GM12878 (cell line): ENCODE measurements around the gene GATA2. TPM values are rescaled to one million over a fixed set of nuclear protein-coding genes. Genes with fewer than 3 reads are reported as not detected.

ENCODE experiments used
- ATAC-seq: fragments of 200-7000 bp; cut with Tn5 transposase; 3 replicates; pipeline ENCODE4 v1.9.1; 2020; ENCODE audit warnings: mild to moderate bottlenecking, moderate library complexity
- BruUV-seq: library from RNA; stranded (reverse); fragments of 400-500 nt; replicated peaks from 2 replicates; lab custom pipeline; 2021; lab: Mats Ljungman, UMichigan
- CTCF ChIA-PET: fragments of 300-600 bp; sonication (Branson Sonifier 250); formaldehyde crosslinking; extraction: SDS; loops from one replicate; lab custom pipeline; 2021; ENCODE audit warnings: inconsistent platforms; lab: Yijun Ruan, JAX
- POLR2A ChIA-PET: fragments of 350-600 bp; formaldehyde crosslinking; extraction: SDS; loops from one replicate; lab custom pipeline; 2021; ENCODE audit warnings: inconsistent platforms; lab: Charles Lee
- RAD21 ChIA-PET: fragments of 300-600 bp; sonication (Branson Sonifier 250); formaldehyde crosslinking; loops from one replicate; lab custom pipeline; 2023; ENCODE audit warnings: antibody characterized with exemption; ENCODE audit not compliant: unreplicated experiment; lab: Charles Lee
- SMC1A ChIA-PET: fragments of 300-600 bp; sonication (Branson Sonifier 250); formaldehyde crosslinking; loops from one replicate; lab custom pipeline; 2023; ENCODE audit not compliant: unreplicated experiment, uncharacterized antibody; lab: Charles Lee
- DNase-seq: peaks from one replicate; pipeline ENCODE4 v3.0.0-alpha.2; 2011; ENCODE audit warnings: low read depth, low spot score
- FAIRE-seq: peaks from 3 replicates; lab custom pipeline; 2011; peaks lifted over from hg19 to GRCh38; lab: Jason Lieb, UNC
- H2AFZ ChIP-seq: 2 replicates; pipeline ENCODE4 v1.6.0; 2011; ENCODE audit warnings: low read depth, low read length, control low read depth; ENCODE audit not compliant: control insufficient read depth
- H3K27ac ChIP-seq: 2 replicates; pipeline ENCODE4 v1.5.1; 2011; ENCODE audit warnings: control low read depth; ENCODE audit not compliant: control insufficient read depth, insufficient read depth
- H3K27me3 ChIP-seq, 2 experiments: replicated peaks in 1 of 2; 2 replicates each; pipeline versions ENCODE4 v1.6.0 to v1.6.1; 2011; ENCODE audit warnings: low read length in 1 of 2; ENCODE audit not compliant: control insufficient read depth in 2 of 2, insufficient read depth in 2 of 2
- H3K36me3 ChIP-seq, 2 experiments: 2 replicates each; pipeline ENCODE4 v1.5.1; 2011; ENCODE audit warnings: low read length in 1 of 2; ENCODE audit not compliant: control insufficient read depth in 2 of 2, insufficient read depth in 2 of 2
- H3K4me1 ChIP-seq: 2 replicates; pipeline ENCODE4 v1.6.1; 2011; ENCODE audit warnings: mild to moderate bottlenecking, low read length, moderate library complexity, mixed read lengths; ENCODE audit not compliant: control insufficient read depth, insufficient read depth
- H3K4me2 ChIP-seq: 2 replicates; pipeline ENCODE4 v1.6.0; 2011; ENCODE audit warnings: control low read depth; ENCODE audit not compliant: control insufficient read depth, insufficient read depth
- H3K4me3 ChIP-seq: fragments of 200-600 bp; sonication (generic); 2 replicates; pipeline ENCODE4 v1.5.1; 2016
- H3K79me2 ChIP-seq: 2 replicates; pipeline ENCODE4 v1.6.0; 2011; ENCODE audit warnings: low read length; ENCODE audit not compliant: control insufficient read depth, insufficient read depth
- H3K9ac ChIP-seq: 2 replicates; pipeline ENCODE4 v1.8.0; 2011; ENCODE audit warnings: low read length, control low read depth, mixed read lengths; ENCODE audit not compliant: control insufficient read depth, insufficient read depth
- H3K9me3 ChIP-seq: replicated peaks from 3 replicates; pipeline ENCODE4 v1.5.1; 2011; ENCODE audit warnings: mild to moderate bottlenecking, low read length; ENCODE audit not compliant: control insufficient read depth, insufficient read depth
- H4K20me1 ChIP-seq: 2 replicates; pipeline ENCODE4 v1.6.0; 2011; ENCODE audit not compliant: control insufficient read depth, insufficient read depth
- ATF7 ChIP-seq: fragments of 450-650 bp; IDR thresholded peaks from 2 replicates; pipeline ENCODE4 v1.6.1; 2016; ENCODE audit warnings: low read depth, mild to moderate bottlenecking
- BHLHE40 ChIP-seq, 2 experiments: fragments of 450-650 bp in 1 of 2; IDR thresholded peaks; 2 replicates each; pipeline ENCODE4 v1.6.1; 2011 to 2017; ENCODE audit warnings: low read depth in 2 of 2, borderline replicate concordance in 1 of 2, improper control_type of control experiment in 1 of 2, low read length in 1 of 2, mild to moderate bottlenecking in 1 of 2
- FOXM1 ChIP-seq: IDR thresholded peaks from 2 replicates; pipeline ENCODE4 v1.6.1; 2012; ENCODE audit warnings: low read depth, mild to moderate bottlenecking, inconsistent platforms, low read length, moderate library complexity
- IKZF1 ChIP-seq: fragments of 450-650 bp; conservative IDR thresholded peaks from 2 replicates; pipeline ENCODE4 v1.6.1; 2017; ENCODE audit warnings: antibody characterized with exemption, mild to moderate bottlenecking
- JUND ChIP-seq: IDR thresholded peaks from 2 replicates; pipeline ENCODE4 v1.6.1; 2012; ENCODE audit warnings: low read depth, mild to moderate bottlenecking, low read length, improper control_type of control experiment, moderate library complexity
- NFIC ChIP-seq: IDR thresholded peaks from 2 replicates; pipeline ENCODE4 v1.6.1; 2012; ENCODE audit warnings: low read depth, mild to moderate bottlenecking, inconsistent platforms, low read length, moderate library complexity
- RB1 ChIP-seq: fragments of 450-650 bp; formaldehyde crosslinking; IDR thresholded peaks from 2 replicates; pipeline ENCODE4 v1.6.1; 2017; ENCODE audit warnings: mild to moderate bottlenecking, borderline replicate concordance
- RUNX3 ChIP-seq: IDR thresholded peaks from 2 replicates; pipeline ENCODE4 v1.6.1; 2012; ENCODE audit warnings: low read length, inconsistent platforms
- SMAD1 ChIP-seq: fragments of 450-650 bp; IDR thresholded peaks from 2 replicates; pipeline ENCODE4 v1.6.1; 2018; ENCODE audit warnings: mild to moderate bottlenecking, low read depth; ENCODE audit not compliant: partially characterized antibody
- STAT1 ChIP-seq: fragments of 450-650 bp; conservative IDR thresholded peaks from 2 replicates; pipeline ENCODE4 v1.6.1; 2014; ENCODE audit warnings: antibody characterized with exemption, mild to moderate bottlenecking
- USF1 ChIP-seq: IDR thresholded peaks from 2 replicates; pipeline ENCODE4 v1.6.1; 2011; ENCODE audit warnings: borderline replicate concordance, low read depth, mild to moderate bottlenecking, moderate library complexity, mixed read lengths, low read length; ENCODE audit not compliant: insufficient read depth; ENCODE audit errors: extremely low read length
- ZBED1 ChIP-seq: IDR thresholded peaks from 2 replicates; pipeline ENCODE4 v1.6.1; 2016; ENCODE audit warnings: borderline replicate concordance
- ZBTB4 ChIP-seq: fragments of 450-650 bp; formaldehyde crosslinking; IDR thresholded peaks from 2 replicates; pipeline ENCODE4 v1.4.0; 2022; ENCODE audit warnings: mild to moderate bottlenecking, moderate library complexity
- WGBS: methylation state at CpG from one replicate; pipeline ENCODE4 v1.1.6; 2016; ENCODE audit warnings: low lambda C conversion rate; ENCODE audit not compliant: insufficient replicate concordance, insufficient coverage; ENCODE audit errors: missing lambda C conversion rate; 5-methylcytosine and 5-hydroxymethylcytosine counted together
- in situ Hi-C: fragments of 300-500 bp; cut with MboI; formaldehyde crosslinking; loops from 9 replicates; pipeline ENCODE4 v1.14.3; 2018; ENCODE audit warnings: mixed read lengths
- intact Hi-C: fragments of 100-400 bp; cut with micrococcal nuclease; formaldehyde crosslinking; loops from one replicate; pipeline ENCODE4 v1.14.2; 2022; ENCODE audit not compliant: unreplicated experiment
- polyA plus RNA-seq, 11 experiments: library from polyadenylated mRNA; depleted of rRNA in 4 of 11; unstranded in 6 of 11; stranded (reverse) in 5 of 11; fragments of >200 nt; fragmentation: Nextera tagmentation in 4 of 11; fragmentation: Illumina TruSeq in 1 of 11; extraction: Ambion mirVana in 4 of 11; extraction: Trizol in 1 of 11; gene quantifications; 1 replicate in 1 of 11; 2 replicates in 10 of 11; pipeline versions ENCODE4 v1.2.1 to v1.2.3, GENCODE V29; 2011 to 2016; ENCODE audit warnings: inconsistent platforms in 2 of 11, missing spikeins in 2 of 11, low read depth in 1 of 11
- total RNA-seq, 4 experiments: library from RNA; depleted of rRNA in 3 of 4; stranded (reverse); fragments of >200 nt in 3 of 4; fragmentation: Illumina TruSeq in 1 of 4; extraction: Trizol in 1 of 4; gene quantifications; 2 replicates each; pipeline versions ENCODE4 v1.2.1 to v1.2.3, GENCODE V29; 2013 to 2021

Gene GATA2
- total and polyA plus RNA-seq, 10 of the 15 experiments (the other 5 are each of a cell fraction or from before 2014, with no cell fraction given): 0.56 TPM; not detected in 9

GRCh38 chr3:128494367-128494650, 1.3 kb upstream of the GATA2 start:
- RAD21 ChIA-PET: no interaction called here
- 43% methylated on average over 2 of the region's 2 CpGs for WGBS
- TF ChIP-seq ATF7 (no peak), RB1 (no peak), ZBTB4 (CRISPR knock-in tag) (no peak), JUND (no peak), USF1 (no peak), RUNX3 (no peak), STAT1 (no peak), IKZF1 (no peak), FOXM1 (no peak), SMAD1 (no peak), BHLHE40 (IDR thresholded peaks at IDR 0.05; ENCODE audit: borderline replicate concordance in 1 of 2, low read depth in 2 of 2, low read length in 1 of 2) (no peak), NFIC (no peak), ZBED1 (no peak)
- no peaks in the 10 kb centered on the region for H3K4me1 ChIP-seq
- peaks cover 21 to 31% of the 10 kb centered on the region in 2 experiments for H3K27me3 ChIP-seq
- no peaks in the 10 kb centered on the region; the same call in none of the 2 replicates for H4K20me1 ChIP-seq
- H3K4me2 ChIP-seq: no peak overlapping the region
- H3K9ac ChIP-seq: no peak overlapping the region
- SMC1A ChIA-PET: no interaction called here
- no peaks in the 10 kb centered on the region for H3K9me3 ChIP-seq
- H3K4me3 ChIP-seq: no peak overlapping the region
- intact Hi-C loops: loop anchor here (10.0 kb wide), 1 partner anchor 270 kb away; no protein-coding TSS in a partner anchor
- H3K36me3 ChIP-seq: no peaks in the 10 kb centered on the region
- FAIRE-seq (no peak), ATAC-seq (no peak), DNase-seq (no peak)
- H3K27ac ChIP-seq: no peak overlapping the region
- in situ Hi-C loops: loop anchor here (10.0 kb wide), 1 partner anchor 400 kb away; no protein-coding TSS in a partner anchor
- no peaks in the 10 kb centered on the region for H3K79me2 ChIP-seq
- no peak overlapping the region for H2AFZ ChIP-seq
- POLR2A ChIA-PET: no interaction called here
- BruUV-seq: no TSS peak
- CTCF ChIA-PET: no interaction called here
